Measurements from ENCODE around the gene IQCH.

Gene IQCH

DNA sequence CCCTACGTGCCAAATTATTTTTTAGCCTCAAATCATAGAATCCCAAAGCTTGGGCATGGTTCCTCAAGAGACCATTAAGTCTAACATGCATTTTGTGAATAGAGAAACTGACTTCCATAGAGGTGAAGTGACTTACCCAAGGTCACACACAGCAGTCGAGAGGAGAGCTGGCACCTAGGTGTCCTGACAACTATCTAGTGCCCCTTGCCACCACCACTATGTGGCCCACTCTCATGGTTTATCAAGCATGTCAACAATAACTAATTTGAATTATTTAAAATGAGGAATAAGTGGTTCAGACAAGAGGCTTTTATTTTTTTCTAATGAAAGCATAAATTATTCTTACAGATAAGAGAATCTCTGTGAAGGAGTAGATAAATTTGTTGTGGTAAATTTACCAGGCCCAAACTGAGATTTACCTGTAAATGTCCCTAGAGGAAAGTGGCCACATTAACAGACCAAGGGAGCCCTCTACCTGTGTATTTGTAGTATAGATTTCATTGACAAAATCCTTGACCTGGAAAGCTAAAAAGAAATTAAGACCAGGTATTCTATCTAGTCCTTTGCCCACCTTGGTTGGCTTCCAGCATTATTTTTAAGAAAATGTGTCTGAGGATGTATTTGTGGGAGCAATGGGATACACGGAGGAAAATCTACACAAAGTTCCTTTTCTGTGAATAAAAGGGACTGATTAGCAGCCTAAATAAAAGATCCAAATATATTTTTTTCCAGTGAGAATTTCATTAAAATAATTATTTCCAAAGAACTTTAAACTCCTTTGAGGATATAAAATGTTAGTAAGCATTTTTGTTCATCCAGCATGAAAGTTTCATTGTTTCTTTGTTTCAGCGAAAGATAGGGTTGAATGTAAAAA lies 49.1 kb downstream of the IQCH start:
- DNase-seq, result peak in 2 of 5 experiments; percentile 11 to 63

DNA sequence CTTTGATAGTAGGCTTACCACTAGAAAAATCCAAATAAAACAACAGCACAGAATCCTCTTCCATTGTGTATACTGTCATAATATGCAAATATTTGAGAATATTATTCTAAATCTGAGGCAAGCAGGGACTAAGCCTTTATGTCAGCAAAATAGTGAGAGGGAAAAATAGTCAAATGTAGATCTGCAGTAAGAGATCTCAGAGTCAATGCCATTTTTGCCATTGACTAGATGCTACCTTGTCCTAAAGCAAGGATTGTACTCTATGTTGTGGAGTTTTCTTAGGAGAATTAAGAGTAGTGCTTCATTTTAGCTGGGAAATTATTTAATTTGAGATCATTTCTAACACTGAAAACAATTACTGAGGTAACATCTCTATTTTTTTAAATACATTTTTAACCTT lies 50.2 kb downstream of the IQCH start:
- no peak for DNase-seq

GRCh38 chr15:67305506-67305905 lies 50.9 kb downstream of the IQCH start:
- no peak for DNase-seq

DNA sequence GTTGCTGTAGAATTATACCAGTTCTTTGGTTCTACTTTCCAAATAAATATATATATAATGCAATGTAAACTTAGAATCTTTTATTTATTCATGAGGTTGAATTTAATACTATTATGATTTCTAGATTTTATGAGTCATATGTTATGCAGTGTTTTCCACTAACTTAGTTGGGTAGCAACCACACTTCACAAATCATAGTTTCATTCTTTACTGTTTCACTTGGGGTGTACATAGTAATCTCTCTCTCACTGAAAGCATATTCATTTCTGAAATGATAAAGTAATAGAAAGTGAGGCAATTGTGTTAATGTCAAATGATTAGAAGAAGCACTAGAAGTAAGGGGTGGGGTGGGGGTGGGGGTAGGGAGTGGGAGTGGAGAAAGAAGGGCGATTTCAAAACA lies 52.6 kb downstream of the IQCH start:
- DNase-seq, result peak in 1 of 5 experiments; percentile 76

DNA sequence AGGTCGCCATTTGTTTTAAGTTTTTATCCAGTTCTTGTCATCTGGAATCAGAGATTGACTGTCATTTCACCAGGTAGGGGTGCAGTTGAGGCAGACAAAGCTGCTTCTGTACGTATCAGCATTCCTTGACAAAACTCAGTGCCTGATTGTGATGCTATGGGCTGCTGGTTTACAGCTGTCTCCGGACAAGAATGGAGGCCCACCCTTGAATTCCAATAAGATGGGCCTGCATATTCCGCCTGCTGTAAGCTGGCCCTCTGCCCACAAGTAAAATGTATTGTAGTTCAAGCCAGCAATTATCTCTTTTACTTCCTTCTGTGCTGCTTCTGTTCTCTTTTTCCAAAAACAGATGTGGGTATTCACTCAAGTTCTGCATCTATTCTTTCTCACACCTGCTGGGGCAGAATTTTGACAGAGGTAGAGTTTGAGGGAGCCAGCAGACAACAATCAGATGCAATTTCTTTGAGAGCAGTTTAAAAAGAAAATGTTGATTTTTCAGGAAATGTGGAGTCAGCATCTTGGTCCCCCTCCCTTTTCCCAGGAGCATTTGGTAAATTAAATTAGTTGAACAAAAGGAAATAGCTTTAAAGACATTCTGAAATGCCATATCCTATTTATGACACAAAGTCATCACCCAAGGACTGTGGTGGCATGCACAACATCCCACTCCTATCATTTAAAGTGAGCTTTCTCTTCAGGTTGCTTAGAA lies 53.5 kb downstream of the IQCH start:
- no peak for DNase-seq

- no peak for DNase-seq
These were observed 57.1 kb downstream of the IQCH start for GRCh38 chr15:67311731-67312130.

DNA sequence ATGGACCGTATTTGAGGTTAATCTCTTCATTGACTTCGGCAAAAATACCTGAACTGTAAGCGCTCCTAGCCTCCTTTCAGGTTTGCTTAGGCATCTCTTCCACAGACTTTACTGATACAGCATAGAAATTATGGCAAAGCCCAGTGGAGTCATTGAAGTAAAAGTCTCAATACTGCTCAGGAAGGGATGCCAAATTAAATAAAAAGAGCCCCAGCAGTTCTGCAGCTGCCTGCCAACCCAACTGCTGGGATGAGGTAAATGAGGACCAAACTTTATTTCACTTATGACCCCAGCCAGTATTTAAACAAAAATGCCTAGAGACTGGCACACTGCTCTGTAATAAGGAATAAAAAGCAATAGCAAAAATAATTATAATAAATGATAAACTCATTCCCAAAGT lies 65.4 kb downstream of the IQCH start:
- no peak for DNase-seq

DNA sequence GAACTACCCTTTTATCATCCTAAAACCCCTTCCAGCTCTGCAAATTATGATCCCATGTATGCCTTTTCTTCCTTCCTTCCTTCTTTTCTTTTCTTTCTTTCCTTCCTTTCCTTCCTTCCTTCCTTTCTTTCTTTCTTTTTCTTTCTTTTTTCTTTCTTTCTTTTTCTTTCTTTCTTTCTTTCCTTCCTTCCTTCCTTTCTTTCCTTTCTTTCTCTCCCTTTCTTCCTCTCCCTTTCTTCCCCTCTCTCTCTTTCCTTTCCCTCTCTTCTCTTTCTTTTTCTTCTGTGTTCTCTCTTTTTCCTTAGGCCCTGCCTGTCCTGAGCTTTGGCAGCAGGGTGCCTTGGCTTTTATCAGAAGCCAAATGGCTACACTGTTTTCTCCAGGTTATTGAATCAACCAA lies 66.8 kb downstream of the IQCH start:
- no peak for DNase-seq

- DNase-seq, result no peak
These were observed 67.9 kb downstream of the IQCH start for GRCh38 chr15:67322481-67322880.

DNA sequence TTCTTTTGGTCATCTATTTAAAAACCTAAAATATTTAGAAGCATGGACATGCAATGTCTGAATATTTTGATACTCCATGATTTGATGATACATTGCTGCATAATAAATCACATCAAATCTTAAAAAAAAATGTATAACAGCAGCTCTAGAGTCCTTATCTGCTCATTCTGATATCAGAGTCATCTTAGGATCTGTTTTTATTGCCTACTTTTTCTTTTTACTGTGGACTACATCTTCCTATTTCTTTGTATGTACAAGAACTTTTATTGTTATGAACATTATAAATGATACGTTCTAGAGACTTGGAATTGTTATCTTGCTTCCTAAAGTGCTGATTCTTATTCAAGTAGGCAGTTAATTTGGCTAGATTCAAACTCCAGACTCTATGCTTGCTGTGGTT lies 72.7 kb downstream of the IQCH start:
- no peak for DNase-seq

DNA sequence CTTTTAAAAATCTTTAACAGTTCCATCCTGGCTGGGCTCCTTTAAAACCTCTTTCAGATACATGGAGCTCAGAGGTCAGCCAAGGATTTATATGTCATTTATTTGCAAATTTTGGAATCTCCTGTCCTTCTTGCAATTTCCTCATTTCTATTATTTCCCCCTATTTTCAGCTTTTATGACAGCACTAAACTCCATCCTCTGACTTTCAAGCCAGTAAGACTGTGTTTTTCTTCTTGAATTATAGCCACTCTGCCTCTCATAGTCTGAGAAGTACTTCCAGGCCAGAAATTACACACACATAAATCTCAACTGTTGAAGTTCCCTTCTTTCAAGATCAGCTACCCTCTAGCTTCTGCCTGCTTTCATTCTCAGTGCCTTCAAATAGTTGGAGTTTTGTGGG lies 73.2 kb downstream of the IQCH start:
- no peak for DNase-seq

- no peak for DNase-seq
These were observed 75.6 kb downstream of the IQCH start for GRCh38 chr15:67329984-67330733.

DNA sequence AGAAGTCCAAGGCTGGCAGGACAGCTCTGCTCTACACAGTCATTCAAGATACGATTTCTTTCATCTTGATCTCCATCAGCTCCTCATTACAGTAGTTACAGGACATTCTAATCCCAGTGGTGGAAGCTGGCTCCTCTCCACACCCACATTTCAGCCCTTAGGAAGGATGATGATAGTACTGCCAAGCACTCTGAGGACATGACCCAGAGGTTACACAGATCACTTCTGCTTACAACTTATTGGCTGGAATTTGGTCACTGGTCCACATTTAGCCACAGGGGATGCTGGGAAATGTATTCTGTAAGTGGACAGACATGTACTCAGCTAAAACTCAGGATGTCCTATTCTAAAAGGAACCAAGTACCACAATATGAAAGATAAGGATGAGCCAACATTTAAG lies 77.1 kb downstream of the IQCH start:
- no peak for DNase-seq

DNA sequence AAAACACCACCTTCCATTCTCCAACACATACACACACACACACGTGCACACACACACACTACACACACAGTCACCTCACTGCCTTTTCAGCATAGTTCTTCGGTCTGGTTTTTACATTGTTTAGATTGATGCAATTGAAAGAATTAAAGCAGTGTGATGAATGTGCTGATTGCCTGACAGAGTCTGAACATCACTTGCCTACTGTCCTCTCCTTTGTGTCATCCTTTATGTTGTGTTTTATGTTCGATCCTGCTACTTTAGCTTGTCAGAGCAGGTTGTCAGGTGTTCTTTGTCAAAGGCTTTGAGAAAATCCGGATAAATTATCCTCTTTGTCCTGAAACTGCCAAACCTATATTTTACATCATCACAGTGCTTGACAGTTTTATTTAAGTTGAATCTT lies 80.4 kb downstream of the IQCH start:
- no peak for DNase-seq

GRCh38 chr15:67335534-67336222 lies 81.1 kb downstream of the IQCH start:
- peak in 1 of 5 experiments; percentile 18 for DNase-seq

GRCh38 chr15:67340630-67341029 lies 86.0 kb downstream of the IQCH start:
- no peak for DNase-seq

DNA sequence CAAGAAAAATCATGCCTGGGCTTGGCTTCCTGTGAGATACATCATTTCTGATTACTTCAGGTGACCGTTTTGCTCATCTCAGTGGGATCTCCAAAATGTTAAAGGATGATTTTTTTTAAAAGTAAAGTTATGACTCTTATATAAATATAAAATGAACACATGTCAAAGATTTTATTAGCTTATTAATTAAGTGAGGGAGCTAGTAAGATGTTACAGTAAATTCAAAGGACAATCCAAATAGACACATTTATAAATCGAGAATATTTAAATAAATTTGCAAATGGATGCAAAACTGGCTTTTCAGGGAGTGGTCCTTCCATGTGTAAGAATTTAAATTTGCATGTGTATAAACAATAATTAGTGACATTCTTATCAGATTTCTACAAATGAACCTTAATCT lies 87.0 kb downstream of the IQCH start:
- DNase-seq, result no peak

GRCh38 chr15:67343206-67343605 lies 88.6 kb downstream of the IQCH start:
- no peak for DNase-seq

- no peak for DNase-seq
These were observed 95.0 kb downstream of the IQCH start for GRCh38 chr15:67349634-67350033.

GRCh38 chr15:67350042-67350441 lies 95.5 kb downstream of the IQCH start:
- DNase-seq, result no peak

- no peak for DNase-seq
These were observed 103.8 kb downstream of the IQCH start for GRCh38 chr15:67358391-67358790.

DNA sequence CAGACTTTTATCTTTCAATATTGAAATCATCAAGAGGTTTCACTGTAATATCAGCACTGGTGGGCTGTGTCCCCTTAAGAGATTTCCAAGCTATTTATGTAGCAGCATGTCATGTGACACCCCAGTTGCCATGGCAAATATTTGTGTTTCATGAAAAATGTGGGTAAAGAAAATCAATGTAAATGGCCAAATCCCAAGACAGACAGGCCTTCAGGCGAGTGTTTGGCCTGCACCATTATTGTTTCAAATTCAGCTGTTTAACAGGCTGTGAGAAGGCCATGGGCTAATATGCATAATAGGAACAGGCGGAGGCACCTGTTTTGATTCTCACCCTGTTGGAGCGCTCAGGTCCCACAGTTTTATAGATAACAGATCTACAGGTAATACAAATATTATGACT lies 104.2 kb downstream of the IQCH start:
- DNase-seq, result no peak
